ENCODE data around the gene TFRC.
"Not testable (repeated sequence)": the region's sequence is repeated elsewhere in the genome, so short reads cannot be mapped to it uniquely, and the experiment has no call there.

TFRC gene

DNA sequence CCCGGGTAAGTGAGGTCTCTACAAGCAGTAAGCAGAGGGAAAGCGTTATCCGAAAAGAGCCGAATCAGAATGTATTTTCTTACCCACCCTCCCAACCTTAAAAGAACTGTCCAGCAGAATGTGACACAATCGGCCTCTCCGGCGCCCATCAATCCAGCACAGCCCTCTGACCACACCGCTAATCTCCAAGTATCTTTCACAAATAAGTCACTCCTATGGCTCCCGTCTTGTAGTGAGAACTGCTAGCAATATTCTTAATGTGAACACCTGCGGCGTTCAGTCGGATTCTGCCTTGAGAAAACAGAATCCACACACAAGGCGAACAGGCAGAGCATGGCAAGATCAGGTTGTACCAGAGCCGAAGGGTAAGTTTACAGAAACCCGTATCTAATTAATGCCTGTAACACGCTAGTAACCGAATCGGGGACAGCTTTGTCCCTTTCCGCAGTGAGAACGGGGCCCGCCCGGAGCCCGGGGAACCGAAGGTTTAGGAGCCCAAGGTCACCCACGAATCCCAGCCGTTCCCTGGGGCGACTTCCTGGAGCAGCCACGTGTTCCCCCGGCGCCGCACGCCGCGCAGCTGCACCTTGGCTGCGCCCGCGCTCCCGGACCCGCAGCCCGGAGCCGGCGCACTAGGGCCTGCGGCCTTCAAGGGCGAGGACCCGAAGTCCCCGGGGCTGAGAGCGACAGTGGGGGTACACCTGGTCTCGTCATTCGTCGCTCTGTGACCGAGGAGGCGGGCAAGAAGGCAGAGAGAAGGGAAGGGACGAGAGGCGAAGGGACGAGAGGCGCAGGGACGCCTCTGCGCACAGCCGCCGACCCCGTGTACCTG is 672 bp downstream of the TFRC start:
- peak; percentile 40 to 59 for DNase-seq

DNA sequence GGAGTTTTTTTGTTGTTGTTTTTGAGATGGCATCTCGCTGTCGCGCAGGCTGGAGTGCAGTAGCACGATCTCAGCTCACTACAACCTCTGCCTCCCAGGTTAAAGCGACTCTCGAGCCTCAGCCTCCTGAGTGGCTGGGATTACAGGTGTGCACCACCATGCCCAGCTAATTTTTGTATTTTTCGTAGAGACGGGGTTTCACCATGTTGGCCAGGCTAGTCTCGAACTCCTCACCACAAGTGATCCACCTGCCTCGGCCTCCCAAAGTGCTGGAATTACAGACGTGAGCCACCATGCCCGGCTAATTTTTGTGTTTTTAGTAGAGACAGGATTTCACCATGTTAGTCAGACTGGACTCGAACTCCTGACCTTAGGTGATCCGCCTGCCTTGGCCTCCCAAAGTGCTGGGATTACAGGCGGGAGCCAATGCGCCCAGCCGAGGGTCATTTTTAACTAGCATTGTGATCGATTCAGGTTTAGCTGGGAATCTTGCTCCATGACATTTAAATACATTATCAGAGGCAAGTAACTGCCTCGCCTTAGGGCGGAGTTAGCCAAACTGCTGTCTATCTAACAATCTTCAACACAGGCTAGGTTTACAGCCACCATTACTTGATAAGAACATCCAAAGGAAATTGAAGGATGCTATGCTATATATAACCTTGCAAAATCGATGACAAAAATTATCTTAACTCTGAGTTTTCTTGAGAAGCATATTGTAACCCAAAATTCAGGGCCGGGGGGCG is 1.6 kb downstream of the TFRC start:
- DNase-seq, result not testable (repeated sequence)

GRCh38 chr3:196079682-196080081 is 2.2 kb downstream of the TFRC start:
- no peak for DNase-seq

DNA sequence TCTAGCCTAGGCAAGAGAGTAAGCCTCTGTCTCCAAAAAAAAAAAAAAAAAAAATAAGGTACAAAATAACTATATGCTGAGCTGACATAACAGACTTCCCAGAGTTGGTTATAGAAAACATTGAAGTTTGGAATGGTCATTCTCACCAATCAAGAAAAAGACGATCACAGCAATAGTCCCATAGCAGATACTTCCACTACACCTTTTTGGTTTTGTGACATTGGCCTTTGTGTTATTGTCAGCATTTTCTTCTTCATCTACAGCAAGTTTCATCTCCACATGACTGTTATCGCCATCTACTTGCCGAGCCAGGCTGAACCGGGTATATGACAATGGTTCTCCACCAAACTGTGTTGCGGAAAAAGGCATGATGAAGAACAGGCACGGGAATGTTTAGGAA is 6.9 kb downstream of the TFRC start:
- DNase-seq, result no peak

GRCh38 chr3:196073255-196073753 is 8.6 kb downstream of the TFRC start:
- DNase-seq, result peak; percentile 62 to 76

- DNase-seq, result no peak
Measured at GRCh38 chr3:196072313-196072712, 9.6 kb downstream of the TFRC start.

DNA sequence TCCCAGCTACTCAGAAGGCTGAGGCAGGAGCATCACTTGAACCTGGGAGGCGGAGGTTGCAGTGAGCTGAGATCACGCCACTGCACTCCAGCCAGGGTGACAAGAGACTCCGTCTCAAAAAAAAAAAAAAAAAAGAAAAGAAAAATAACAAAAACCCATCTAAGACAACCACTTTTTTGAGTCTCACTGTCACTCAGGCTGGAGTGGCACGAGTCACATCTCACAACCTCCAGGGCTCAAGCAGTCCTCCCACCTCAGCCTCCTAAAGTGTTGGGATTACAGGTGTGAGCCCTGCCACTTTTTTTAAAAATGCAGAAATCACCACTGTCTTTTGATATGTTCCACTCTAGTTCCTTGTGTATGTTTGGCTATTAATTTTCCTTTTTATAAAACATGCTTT is 13.1 kb downstream of the TFRC start:
- DNase-seq, result not testable (repeated sequence)

GRCh38 chr3:196067439-196067838 is 14.5 kb downstream of the TFRC start:
- DNase-seq, result no peak

GRCh38 chr3:196063971-196064370 is 17.9 kb downstream of the TFRC start:
- no peak for DNase-seq

GRCh38 chr3:196063456-196063855 is 18.4 kb downstream of the TFRC start:
- DNase-seq, result no peak

GRCh38 chr3:196063049-196063448 is 18.8 kb downstream of the TFRC start:
- no peak for DNase-seq

- no peak for DNase-seq
Measured at GRCh38 chr3:196060834-196061233, 21.1 kb downstream of the TFRC start.

DNA sequence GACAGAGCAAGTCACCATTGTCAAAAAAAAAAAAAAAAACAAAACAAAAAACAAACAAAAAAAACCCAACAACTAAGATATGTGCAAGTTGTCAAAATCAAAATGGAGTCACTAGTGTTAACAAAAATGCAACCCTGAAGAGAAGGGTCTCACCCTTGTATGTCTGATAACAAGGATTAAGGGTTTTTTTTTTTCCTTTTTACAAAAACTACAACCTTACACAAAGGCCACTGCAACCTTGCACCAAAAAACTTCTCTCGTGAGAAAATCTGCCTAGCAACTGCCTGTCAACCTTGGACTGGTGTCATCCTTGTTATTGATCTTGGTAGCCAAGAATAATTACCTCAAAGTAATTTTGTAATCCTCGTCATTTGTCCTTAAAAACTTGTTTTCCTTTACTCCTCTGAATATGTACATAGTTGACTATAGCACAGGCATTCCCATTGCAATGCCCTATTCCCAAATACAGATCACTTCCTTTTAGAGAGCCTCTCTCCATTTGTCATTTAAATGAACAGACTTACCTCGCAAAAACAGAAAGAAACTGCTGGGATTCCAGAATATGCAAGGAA is 24.0 kb downstream of the TFRC start:
- DNase-seq, result no peak

DNA sequence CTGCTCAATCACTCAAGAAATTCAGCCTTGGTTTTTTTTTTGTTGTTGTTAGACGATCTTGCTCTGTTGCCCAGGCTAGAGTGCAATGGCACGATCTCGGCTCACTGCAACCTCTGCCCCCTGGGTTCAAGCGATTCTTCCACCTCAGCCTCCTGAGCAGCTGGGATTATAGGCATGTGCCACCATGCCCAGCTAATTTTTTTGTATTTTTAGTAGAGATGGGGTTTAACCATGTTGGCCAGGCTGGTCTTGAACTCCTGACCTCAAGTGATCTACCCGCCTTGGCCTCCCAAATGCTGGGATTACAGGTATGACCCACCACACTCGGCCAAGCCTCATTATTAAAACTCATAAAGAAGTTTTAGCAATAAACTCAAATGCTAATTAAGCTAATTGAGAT is 25.5 kb downstream of the TFRC start:
- not testable (repeated sequence) for DNase-seq

DNA sequence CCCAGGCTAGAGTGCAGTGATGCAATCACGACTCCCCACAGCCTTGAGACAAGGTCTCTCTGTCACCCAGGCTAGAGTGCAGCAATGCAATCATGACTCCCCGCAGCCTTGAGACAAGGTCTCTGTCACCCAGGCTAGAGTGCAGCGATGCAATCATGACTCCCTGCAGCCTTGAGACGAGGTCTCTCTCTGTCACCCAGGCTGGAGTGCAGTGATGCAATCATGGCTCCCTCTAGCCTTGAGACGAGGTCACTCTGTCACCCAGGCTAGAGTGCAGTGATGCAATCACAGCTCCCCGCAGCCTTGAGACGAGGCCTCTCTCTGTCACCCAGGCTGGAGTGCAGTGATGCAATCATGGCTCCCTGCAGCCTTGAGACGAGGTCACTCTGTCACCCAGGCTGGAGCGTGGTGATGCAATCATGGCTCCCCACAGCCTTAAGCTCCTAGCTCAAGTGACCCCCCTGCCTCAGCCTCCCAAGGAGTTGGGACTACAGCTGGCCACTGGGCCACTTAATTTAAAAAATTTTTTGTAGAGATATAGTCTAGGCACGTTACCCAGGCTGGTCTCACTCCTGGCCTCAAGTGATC is 26.1 kb downstream of the TFRC start:
- DNase-seq, result no peak

DNA sequence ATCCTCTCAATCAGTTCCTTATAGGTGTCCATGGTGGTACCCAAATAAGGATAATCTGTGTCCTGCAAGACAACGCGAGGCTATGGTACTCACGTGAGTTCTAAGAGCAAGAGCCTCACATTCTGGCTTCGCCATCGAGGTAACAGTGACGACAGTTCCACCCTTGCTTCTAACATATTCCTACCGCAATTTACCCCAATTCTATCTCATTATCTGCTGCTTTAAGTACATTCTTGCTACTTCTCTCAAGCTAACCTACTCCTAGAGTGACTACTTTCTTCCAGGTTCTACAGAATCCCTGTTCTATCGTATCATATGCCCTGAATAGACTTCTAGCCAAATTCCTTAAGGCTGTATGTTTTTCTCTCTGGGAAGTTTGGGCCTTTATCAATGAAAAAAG is 26.6 kb downstream of the TFRC start:
- no peak for DNase-seq

DNA sequence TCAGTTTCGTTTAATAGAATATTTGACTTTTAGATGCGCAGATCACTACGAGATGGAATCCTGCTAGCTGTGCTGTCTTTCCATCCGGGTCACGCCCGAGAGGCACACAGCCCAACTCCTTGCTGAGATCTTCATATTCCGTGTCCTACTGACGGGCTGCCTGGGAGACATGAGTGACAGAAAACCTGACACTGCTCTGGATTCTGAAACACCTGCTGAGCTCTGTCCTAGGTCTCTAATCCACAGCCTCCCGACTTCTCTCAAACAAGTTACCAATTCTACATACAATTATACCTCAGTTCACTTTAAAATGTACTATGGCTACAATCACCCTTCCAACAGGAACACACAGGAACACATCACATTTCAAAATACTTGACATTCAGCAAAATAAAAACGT is 27.2 kb downstream of the TFRC start:
- no peak for DNase-seq

GRCh38 chr3:196053487-196053886 is 28.4 kb downstream of the TFRC start:
- no peak for DNase-seq

DNA sequence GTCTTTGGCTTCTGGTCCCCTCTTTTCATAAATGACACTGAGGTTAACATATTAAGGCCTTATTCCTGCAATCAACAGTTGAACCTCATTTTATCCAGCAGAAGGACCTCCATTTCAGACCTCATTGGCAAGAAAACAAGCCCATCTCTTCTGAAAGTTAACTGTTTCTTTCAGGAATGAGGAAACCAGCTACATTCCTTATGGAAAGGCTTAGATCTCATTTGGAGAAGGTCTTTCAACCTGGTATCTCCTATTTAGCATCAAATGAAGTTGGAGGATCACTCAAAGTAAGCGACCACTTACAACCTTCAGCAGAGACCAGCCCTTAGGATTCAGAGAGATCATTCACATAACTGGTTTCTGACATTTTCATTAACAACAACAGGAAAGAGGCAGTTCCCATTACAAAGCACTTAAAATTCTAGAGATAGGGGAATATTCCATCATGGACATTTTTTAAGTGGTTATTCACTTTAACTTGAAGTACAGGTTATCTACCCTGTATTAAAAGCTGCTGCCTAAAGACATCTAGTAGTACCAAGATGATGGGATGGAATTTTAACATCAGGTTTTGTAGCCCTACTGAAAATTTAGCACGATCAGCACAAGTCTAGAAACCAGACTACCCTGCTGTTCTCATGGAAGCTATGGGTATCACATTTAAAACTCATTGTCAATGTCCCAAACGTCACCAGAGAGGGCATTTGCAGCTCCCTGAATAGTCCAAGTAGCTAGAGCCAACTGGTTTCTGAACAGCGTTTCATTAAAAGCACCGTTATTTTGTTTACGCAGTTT is 30.4 kb downstream of the TFRC start:
- no peak for DNase-seq

- no peak for DNase-seq
Measured at GRCh38 chr3:196050597-196050996, 31.3 kb downstream of the TFRC start.

- DNase-seq, result no peak
Measured at GRCh38 chr3:196049653-196050052, 32.2 kb downstream of the TFRC start.

- no peak for DNase-seq
Measured at GRCh38 chr3:196048922-196049598, 32.8 kb downstream of the TFRC start.

Measured in activated CD4-positive, alpha-beta T cell treated with anti-CD3 and anti-CD28 coated beads for 4 hours (primary cell).